GM19324 (cell line): ENCODE measurements around the gene MAGEA6.
"Not testable (repeated sequence)": the region's sequence is repeated elsewhere in the genome, so short reads cannot be mapped to it uniquely, and the experiment has no call there.

Experiments used
- ATAC-seq: cut with Tn5 transposase; IDR thresholded peaks from one replicate; pipeline ENCODE4 v1.9.1; 2021; ENCODE audit warnings: mild to moderate bottlenecking, moderate library complexity; ENCODE audit not compliant: unreplicated experiment, low FRiP score

The MAGEA6 gene

GRCh38 chrX:152769549-152770289, at the start of gene MAGEA6:
Gene MAGEA6 (minus strand): TSS chrX:152769689. CDS start chrX:152767650, 2,039 bp downstream.
- not testable (repeated sequence) for ATAC-seq

- no peak for ATAC-seq
Measured at GRCh38 chrX:152819266-152819665, 49.8 kb upstream of the MAGEA6 start.

GRCh38 chrX:152818356-152818755, 48.9 kb upstream of the MAGEA6 start:
- no peak for ATAC-seq

- no peak for ATAC-seq
Measured at GRCh38 chrX:152817078-152817764, 47.7 kb upstream of the MAGEA6 start.

- no peak for ATAC-seq
Measured at GRCh38 chrX:152814048-152814447, 44.6 kb upstream of the MAGEA6 start.

GRCh38 chrX:152813206-152813605, 43.7 kb upstream of the MAGEA6 start:
- no peak for ATAC-seq

- no peak for ATAC-seq
Measured at GRCh38 chrX:152810403-152810802, 40.9 kb upstream of the MAGEA6 start.

GRCh38 chrX:152806035-152806434, 36.5 kb upstream of the MAGEA6 start:
- no peak for ATAC-seq

GRCh38 chrX:152798945-152799344, 29.5 kb upstream of the MAGEA6 start:
- ATAC-seq, result no peak

- not testable (repeated sequence) for ATAC-seq
Measured at GRCh38 chrX:152787062-152787461, 17.6 kb upstream of the MAGEA6 start.

GRCh38 chrX:152766562-152766961, 2.9 kb downstream of the MAGEA6 start:
- not testable (repeated sequence) for ATAC-seq

- not testable (repeated sequence) for ATAC-seq
Measured at GRCh38 chrX:152761582-152761981, 7.9 kb downstream of the MAGEA6 start.

GRCh38 chrX:152759544-152759943, 9.9 kb downstream of the MAGEA6 start:
- not testable (repeated sequence) for ATAC-seq

GRCh38 chrX:152758918-152759317, 10.6 kb downstream of the MAGEA6 start, which contains the start of gene CSAG3:
Gene CSAG3 (plus strand): TSS chrX:152759218.
- not testable (repeated sequence) for ATAC-seq

GRCh38 chrX:152754871-152755270, 14.6 kb downstream of the MAGEA6 start:
- not testable (repeated sequence) for ATAC-seq

- ATAC-seq, result not testable (repeated sequence)
Measured at GRCh38 chrX:152753686-152754650, 15.5 kb downstream of the MAGEA6 start, which contains the start of gene MAGEA2. Gene MAGEA2 (minus strand): TSS chrX:152753842. CDS start chrX:152751363, 2,479 bp downstream.

- ATAC-seq, result no peak
Measured at GRCh38 chrX:152738560-152738959, 30.9 kb downstream of the MAGEA6 start.

GRCh38 chrX:152736528-152736927, 33.0 kb downstream of the MAGEA6 start:
- not testable (repeated sequence) for ATAC-seq

GRCh38 chrX:152735860-152736511, 33.5 kb downstream of the MAGEA6 start:
- ATAC-seq, result no peak

GRCh38 chrX:152735101-152735500, 34.4 kb downstream of the MAGEA6 start:
- ATAC-seq, result no peak
